T-helper 17 cell (primary cell): ENCODE data around the gene IL1RAPL2. TPM values are rescaled to one million over a fixed set of nuclear protein-coding genes. Genes with fewer than 3 reads are reported as not detected.

Source experiments
- ATAC-seq: fragments of 150-1000 bp; cut with Tn5 transposase; 2 replicates; pipeline ENCODE4 v1.10.0; 2021; ENCODE audit warnings: mild to moderate bottlenecking, moderate library complexity
- DNase-seq, 3 donors: peaks; one replicate each; pipeline versions ENCODE4 v3.0.0 to v3.0.0-alpha.2; 2020 to 2021
- H3K9me3 ChIP-seq: one replicate; pipeline ENCODE4 v1.7.0; 2013; ENCODE audit warnings: low read length, mild to moderate bottlenecking; ENCODE audit not compliant: control insufficient read depth, poor library complexity, severe bottlenecking
- H3K27ac Mint-ChIP-seq: one replicate; pipeline ENCODE4 v1.8.0; 2022; ENCODE audit warnings: mild to moderate bottlenecking, moderate library complexity, mixed read lengths
- H3K27me3 Mint-ChIP-seq: one replicate; pipeline ENCODE4 v1.8.0; 2022; ENCODE audit warnings: mixed read lengths
- H3K36me3 Mint-ChIP-seq: one replicate; pipeline ENCODE4 v1.8.0; 2022; ENCODE audit warnings: low read depth, mixed read lengths
- H3K4me1 Mint-ChIP-seq: one replicate; pipeline ENCODE4 v1.8.0; 2022; ENCODE audit warnings: mild to moderate bottlenecking, mixed read lengths
- H3K4me3 Mint-ChIP-seq: one replicate; pipeline ENCODE4 v1.8.0; 2022; ENCODE audit warnings: mild to moderate bottlenecking, moderate library complexity, mixed read lengths
- total RNA-seq, 4 donors: library from RNA in 2 of 4; stranded (reverse) in 2 of 4; gene quantifications; one replicate each; pipeline ENCODE4 v1.2.3 and lab custom pipeline; 2022 to 2026

The IL1RAPL2 gene
- total RNA-seq, 2 donors from 2014 or later = not detected

- no peaks in the 10 kb centered on the region for H3K4me1 Mint-ChIP-seq
- ATAC-seq (no peak), DNase-seq (no peak)
- no peaks in the 10 kb centered on the region for H3K36me3 Mint-ChIP-seq
- no peaks in the 10 kb centered on the region for H3K9me3 ChIP-seq
- H3K27me3 Mint-ChIP-seq = no peaks in the 10 kb centered on the region
- H3K4me3 Mint-ChIP-seq = no peak overlapping the region
- H3K27ac Mint-ChIP-seq = no peak overlapping the region
These were observed 1052.5 kb downstream of the IL1RAPL2 start for GRCh38 chrX:105618393-105619101.

- Mint-ChIP-seq H3K4me1 (no peaks in the 10 kb centered on the region), H3K27ac (no peak overlapping the region), H3K27me3 (no peaks in the 10 kb centered on the region), H3K36me3 (no peaks in the 10 kb centered on the region), H3K4me3 (no peak overlapping the region)
- no peak for ATAC-seq
- DNase-seq = no peak
- no peaks in the 10 kb centered on the region for H3K9me3 ChIP-seq
These were observed 1068.2 kb downstream of the IL1RAPL2 start for GRCh38 chrX:105634180-105634579.

GRCh38 chrX:105635794-105636193, 1069.8 kb downstream of the IL1RAPL2 start:
- Mint-ChIP-seq H3K27me3 (no peaks in the 10 kb centered on the region), H3K4me1 (no peaks in the 10 kb centered on the region), H3K4me3 (no peak overlapping the region), H3K27ac (no peak overlapping the region), H3K36me3 (no peaks in the 10 kb centered on the region)
- H3K9me3 ChIP-seq = no peaks in the 10 kb centered on the region
- DNase-seq = no peak
- no peak for ATAC-seq

GRCh38 chrX:105636667-105637066, 1070.7 kb downstream of the IL1RAPL2 start:
- H3K4me3 Mint-ChIP-seq = no peak overlapping the region
- no peak overlapping the region for H3K27ac Mint-ChIP-seq
- DNase-seq (no peak), ATAC-seq (no peak)
- H3K9me3 ChIP-seq = no peaks in the 10 kb centered on the region
- no peaks in the 10 kb centered on the region for H3K36me3 Mint-ChIP-seq
- no peaks in the 10 kb centered on the region for H3K4me1 Mint-ChIP-seq
- H3K27me3 Mint-ChIP-seq = no peaks in the 10 kb centered on the region

- no peaks in the 10 kb centered on the region for H3K36me3 Mint-ChIP-seq
- no peaks in the 10 kb centered on the region for H3K4me1 Mint-ChIP-seq
- H3K4me3 Mint-ChIP-seq = no peak overlapping the region
- DNase-seq (no peak), ATAC-seq (no peak)
- no peaks in the 10 kb centered on the region for H3K9me3 ChIP-seq
- H3K27me3 Mint-ChIP-seq = no peaks in the 10 kb centered on the region
- no peak overlapping the region for H3K27ac Mint-ChIP-seq
These were observed 1079.8 kb downstream of the IL1RAPL2 start for GRCh38 chrX:105645667-105646357.

- H3K9me3 ChIP-seq = no peaks in the 10 kb centered on the region
- Mint-ChIP-seq H3K36me3 (no peaks in the 10 kb centered on the region), H3K27ac (no peak overlapping the region), H3K27me3 (no peaks in the 10 kb centered on the region), H3K4me3 (no peak overlapping the region), H3K4me1 (no peaks in the 10 kb centered on the region)
- ATAC-seq (no peak), DNase-seq (no peak)
These were observed 1080.8 kb downstream of the IL1RAPL2 start for GRCh38 chrX:105646592-105647372.

GRCh38 chrX:105647749-105648148, 1081.8 kb downstream of the IL1RAPL2 start:
- DNase-seq (no peak), ATAC-seq (no peak)
- H3K4me1 Mint-ChIP-seq = no peaks in the 10 kb centered on the region
- H3K4me3 Mint-ChIP-seq = no peak overlapping the region
- H3K36me3 Mint-ChIP-seq = no peaks in the 10 kb centered on the region
- H3K27ac Mint-ChIP-seq = no peak overlapping the region
- no peaks in the 10 kb centered on the region for H3K9me3 ChIP-seq
- no peaks in the 10 kb centered on the region for H3K27me3 Mint-ChIP-seq

- ATAC-seq (no peak), DNase-seq (no peak)
- no peaks in the 10 kb centered on the region for H3K36me3 Mint-ChIP-seq
- H3K4me1 Mint-ChIP-seq = no peaks in the 10 kb centered on the region
- no peak overlapping the region for H3K27ac Mint-ChIP-seq
- no peaks in the 10 kb centered on the region for H3K27me3 Mint-ChIP-seq
- no peaks in the 10 kb centered on the region for H3K9me3 ChIP-seq
- H3K4me3 Mint-ChIP-seq = no peak overlapping the region
These were observed 1082.7 kb downstream of the IL1RAPL2 start for GRCh38 chrX:105648732-105649131.

- no peak for ATAC-seq
- Mint-ChIP-seq H3K27me3 (no peaks in the 10 kb centered on the region), H3K27ac (no peak overlapping the region), H3K36me3 (no peaks in the 10 kb centered on the region), H3K4me1 (no peaks in the 10 kb centered on the region), H3K4me3 (no peak overlapping the region)
- DNase-seq = no peak
- no peaks in the 10 kb centered on the region for H3K9me3 ChIP-seq
These were observed 1084.6 kb downstream of the IL1RAPL2 start for GRCh38 chrX:105650577-105650976.

GRCh38 chrX:105650986-105651385, 1085.0 kb downstream of the IL1RAPL2 start:
- Mint-ChIP-seq H3K4me1 (no peaks in the 10 kb centered on the region), H3K27me3 (no peaks in the 10 kb centered on the region), H3K27ac (no peak overlapping the region), H3K4me3 (no peak overlapping the region), H3K36me3 (no peaks in the 10 kb centered on the region)
- H3K9me3 ChIP-seq = no peaks in the 10 kb centered on the region
- ATAC-seq (no peak), DNase-seq (no peak)

GRCh38 chrX:105653891-105654290, 1087.9 kb downstream of the IL1RAPL2 start:
- no peak for DNase-seq
- Mint-ChIP-seq H3K4me3 (no peak overlapping the region), H3K36me3 (no peaks in the 10 kb centered on the region), H3K4me1 (no peaks in the 10 kb centered on the region), H3K27ac (no peak overlapping the region), H3K27me3 (no peaks in the 10 kb centered on the region)
- ATAC-seq = no peak
- no peaks in the 10 kb centered on the region for H3K9me3 ChIP-seq

GRCh38 chrX:105658136-105658535, 1092.1 kb downstream of the IL1RAPL2 start:
- ATAC-seq (no peak), DNase-seq (no peak)
- H3K9me3 ChIP-seq = no peaks in the 10 kb centered on the region
- Mint-ChIP-seq H3K27ac (no peak overlapping the region), H3K4me1 (no peaks in the 10 kb centered on the region), H3K36me3 (no peaks in the 10 kb centered on the region), H3K4me3 (no peak overlapping the region), H3K27me3 (no peaks in the 10 kb centered on the region)

GRCh38 chrX:105662248-105662647, 1096.2 kb downstream of the IL1RAPL2 start:
- no peaks in the 10 kb centered on the region for H3K36me3 Mint-ChIP-seq
- no peaks in the 10 kb centered on the region for H3K9me3 ChIP-seq
- H3K27ac Mint-ChIP-seq = no peak overlapping the region
- H3K4me3 Mint-ChIP-seq = no peak overlapping the region
- DNase-seq = no peak
- no peaks in the 10 kb centered on the region for H3K4me1 Mint-ChIP-seq
- ATAC-seq = no peak
- no peaks in the 10 kb centered on the region for H3K27me3 Mint-ChIP-seq
